ENCODE results near the gene OPCML.

The OPCML gene

GRCh38 chr11:133026952-133027351 lies 505.3 kb downstream of the OPCML start:
- TF ChIP-seq CTCF (conservative IDR thresholded peaks at IDR 0.05; ENCODE audit: low read length) (no peak), EZH2phosphoT487 (IDR thresholded peaks at IDR 0.05; ENCODE audit: borderline replicate concordance) (no peak)
- Histone ChIP-seq H2AFZ (ENCODE audit: low read length) (no peak overlapping the region), H3K4me2 (ENCODE audit: low read depth, low read length, poor library complexity, severe bottlenecking) (no peak overlapping the region), H3K79me2 (ENCODE audit: insufficient read depth, low read length) (no peaks in the 10 kb centered on the region), H3K9ac (ENCODE audit: low read depth, low read length, poor library complexity, severe bottlenecking) (no peak overlapping the region), H4K20me1 (ENCODE audit: insufficient read depth, low read length, poor library complexity, severe bottlenecking) (no peaks in the 10 kb centered on the region), H3K9me3 (ENCODE audit: insufficient read depth, low read depth, low read length) (no peaks in the 10 kb centered on the region), H3F3A (ENCODE audit: low read depth) (no peaks in the 10 kb centered on the region), H3K4me3 (ENCODE audit: low read length, poor library complexity, severe bottlenecking) (no peak overlapping the region), H3K4me1 (ENCODE audit: insufficient read depth, low read length, poor library complexity, severe bottlenecking) (no peaks in the 10 kb centered on the region), H3K36me3 (ENCODE audit: insufficient read depth, low read length) (no peaks in the 10 kb centered on the region), H3K27me3 (ENCODE audit: insufficient read depth, low read length, poor library complexity, severe bottlenecking) (no peaks in the 10 kb centered on the region), H3K9me2 (replicated peaks; ENCODE audit: low read depth, low read length) (no peaks in the 10 kb centered on the region)

GRCh38 chr11:133024301-133024700 lies 508.0 kb downstream of the OPCML start:
- Histone ChIP-seq H3F3A (ENCODE audit: low read depth) (no peaks in the 10 kb centered on the region), H3K4me3 (ENCODE audit: low read length, poor library complexity, severe bottlenecking) (no peak overlapping the region), H3K9me3 (ENCODE audit: insufficient read depth, low read depth, low read length) (peaks cover 3% of the 10 kb centered on the region; the same call in 1 of the 2 replicates), H3K4me2 (ENCODE audit: low read depth, low read length, poor library complexity, severe bottlenecking) (no peak overlapping the region), H3K79me2 (ENCODE audit: insufficient read depth, low read length) (no peaks in the 10 kb centered on the region), H3K9me2 (replicated peaks; ENCODE audit: low read depth, low read length) (no peaks in the 10 kb centered on the region), H3K4me1 (ENCODE audit: insufficient read depth, low read length, poor library complexity, severe bottlenecking) (no peaks in the 10 kb centered on the region), H2AFZ (ENCODE audit: low read length) (no peak overlapping the region), H4K20me1 (ENCODE audit: insufficient read depth, low read length, poor library complexity, severe bottlenecking) (no peaks in the 10 kb centered on the region), H3K27me3 (ENCODE audit: insufficient read depth, low read length, poor library complexity, severe bottlenecking) (no peaks in the 10 kb centered on the region), H3K9ac (ENCODE audit: low read depth, low read length, poor library complexity, severe bottlenecking) (no peak overlapping the region), H3K36me3 (ENCODE audit: insufficient read depth, low read length) (no peaks in the 10 kb centered on the region)
- TF ChIP-seq EZH2phosphoT487 (IDR thresholded peaks at IDR 0.05; ENCODE audit: borderline replicate concordance) (no peak), CTCF (conservative IDR thresholded peaks at IDR 0.05; ENCODE audit: low read length) (no peak)

GRCh38 chr11:133023232-133023631 lies 509.1 kb downstream of the OPCML start:
- no peaks in the 10 kb centered on the region for H3K4me1 ChIP-seq (ENCODE audit: insufficient read depth, low read length, poor library complexity, severe bottlenecking)
- H3K9me2 ChIP-seq (replicated peaks; ENCODE audit: low read depth, low read length) = no peaks in the 10 kb centered on the region
- no peak overlapping the region for H3K4me2 ChIP-seq (ENCODE audit: low read depth, low read length, poor library complexity, severe bottlenecking)
- H2AFZ ChIP-seq (ENCODE audit: low read length) = no peak overlapping the region
- no peaks in the 10 kb centered on the region for H3K27me3 ChIP-seq (ENCODE audit: insufficient read depth, low read length, poor library complexity, severe bottlenecking)
- no peak overlapping the region for H3K9ac ChIP-seq (ENCODE audit: low read depth, low read length, poor library complexity, severe bottlenecking)
- H3K36me3 ChIP-seq (ENCODE audit: insufficient read depth, low read length) = no peaks in the 10 kb centered on the region
- no peaks in the 10 kb centered on the region for H3F3A ChIP-seq (ENCODE audit: low read depth)
- TF ChIP-seq EZH2phosphoT487 (IDR thresholded peaks at IDR 0.05; ENCODE audit: borderline replicate concordance) = no peak
- TF ChIP-seq CTCF (conservative IDR thresholded peaks at IDR 0.05; ENCODE audit: low read length) = no peak
- no peaks in the 10 kb centered on the region for H3K79me2 ChIP-seq (ENCODE audit: insufficient read depth, low read length)
- no peaks in the 10 kb centered on the region for H4K20me1 ChIP-seq (ENCODE audit: insufficient read depth, low read length, poor library complexity, severe bottlenecking)
- H3K9me3 ChIP-seq (ENCODE audit: insufficient read depth, low read depth, low read length) = peaks cover 3% of the 10 kb centered on the region; the same call in 1 of the 2 replicates
- no peak overlapping the region for H3K4me3 ChIP-seq (ENCODE audit: low read length, poor library complexity, severe bottlenecking)
